MCF 10A (cell line): ENCODE measurements around the gene FTL. TPM values are rescaled to one million over a fixed set of nuclear protein-coding genes. Genes with fewer than 3 reads are reported as not detected.

Source experiments
- BruUV-seq: library from RNA; stranded (reverse); fragments of 400-500 nt; replicated peaks from 2 replicates; lab custom pipeline; 2021; lab: Mats Ljungman, UMichigan
- CTCF ChIA-PET: fragments of 300-600 bp; sonication (Branson Sonifier 250); formaldehyde crosslinking; extraction: SDS; loops from one replicate; lab custom pipeline; 2021; ENCODE audit warnings: antibody characterized with exemption, inconsistent platforms; lab: Yijun Ruan, JAX
- POLR2A ChIA-PET: fragments of 300-600, 350-650 bp; sonication (Branson Sonifier 250); formaldehyde crosslinking; extraction: SDS; loops from one replicate; lab custom pipeline; 2020; ENCODE audit warnings: antibody characterized with exemption, inconsistent platforms; lab: Yijun Ruan, JAX
- DNase-seq: peaks from one replicate; pipeline ENCODE4 v3.0.0-alpha.2; 2018; ENCODE audit not compliant: unreplicated experiment
- H3K27ac Mint-ChIP-seq: one replicate; pipeline ENCODE4 v1.8.0; 2022; ENCODE audit warnings: mild to moderate bottlenecking, low read depth, mixed read lengths; ENCODE audit not compliant: unreplicated experiment
- H3K27me3 Mint-ChIP-seq: one replicate; pipeline ENCODE4 v1.8.0; 2022; ENCODE audit warnings: mixed read lengths; ENCODE audit not compliant: insufficient read depth, unreplicated experiment
- H3K36me3 Mint-ChIP-seq: one replicate; pipeline ENCODE4 v1.8.0; 2022; ENCODE audit warnings: mild to moderate bottlenecking, moderate library complexity, mixed read lengths; ENCODE audit not compliant: insufficient read depth, unreplicated experiment
- H3K4me1 Mint-ChIP-seq: one replicate; pipeline ENCODE4 v1.8.0; 2022; ENCODE audit warnings: mixed read lengths; ENCODE audit not compliant: insufficient read depth, unreplicated experiment
- H3K4me3 Mint-ChIP-seq: one replicate; pipeline ENCODE4 v1.8.0; 2022; ENCODE audit warnings: mild to moderate bottlenecking, moderate library complexity, mixed read lengths; ENCODE audit not compliant: unreplicated experiment
- H3K9me3 Mint-ChIP-seq: one replicate; pipeline ENCODE4 v1.8.0; 2022; ENCODE audit warnings: mixed read lengths; ENCODE audit not compliant: unreplicated experiment
- intact Hi-C: fragments of 100-400 bp; cut with micrococcal nuclease; formaldehyde crosslinking; loops from 2 replicates; pipeline ENCODE4 v1.14.1; 2022
- total RNA-seq: library from RNA; stranded (reverse); gene quantifications from 2 replicates; pipeline ENCODE4 v1.2.3, GENCODE V29; 2022
- TF ChIP-seq, protein P1 (sequence below): fragments of 200-600 bp; IDR thresholded peaks from one replicate; pipeline ENCODE4 v1.8.0; 2022; ENCODE audit warnings: antibody characterized with exemption, mild to moderate bottlenecking; ENCODE audit not compliant: unreplicated experiment

The FTL gene
- total RNA-seq, 1 experiment from 2014 or later = 275 TPM

DNA sequence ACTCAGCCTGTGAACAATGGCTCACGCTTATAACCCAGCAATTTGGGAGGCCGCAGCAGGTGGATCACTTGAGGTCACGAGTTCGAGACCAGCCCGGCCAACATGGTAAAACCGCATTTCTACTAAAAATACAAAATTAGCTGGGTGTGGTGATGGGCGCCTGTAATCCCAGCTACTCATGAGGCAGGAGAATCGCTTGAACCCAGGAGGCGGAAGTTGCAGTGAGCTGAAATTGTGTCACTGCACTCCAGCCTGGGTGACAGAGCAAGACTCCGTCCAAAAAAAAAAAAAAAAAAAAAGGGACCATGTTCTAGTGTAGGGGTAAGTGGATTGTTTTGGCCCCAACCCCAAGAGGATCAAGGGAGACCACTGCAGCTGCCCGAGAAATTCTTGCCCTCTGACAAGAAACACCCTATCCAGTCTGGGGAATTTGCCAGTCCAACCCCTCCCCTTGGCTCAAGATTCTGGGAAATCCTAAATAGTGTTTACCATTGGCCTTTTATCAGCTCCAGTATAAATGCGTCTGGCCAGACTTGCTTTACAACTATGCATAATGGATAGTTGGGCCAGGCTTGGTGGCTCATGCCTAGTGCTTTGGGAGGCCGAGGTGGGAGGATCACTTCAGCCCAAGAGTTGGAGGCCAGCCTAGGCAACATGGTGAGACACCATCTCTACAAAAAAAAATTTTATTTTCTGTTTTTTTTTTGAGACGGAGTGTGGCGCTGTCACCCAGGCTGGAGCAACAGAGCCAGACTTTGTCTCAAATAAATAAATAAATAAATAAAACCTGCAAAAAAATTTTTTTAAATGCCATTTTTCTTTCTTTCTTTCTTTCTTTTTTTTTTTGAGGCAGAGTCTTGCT is 36.7 kb upstream of the FTL start:
- CTCF ChIA-PET = interaction anchor here (0.6 to 0.7 kb wide), 2 partner anchors 8 to 26 kb away, joined by 3 read pairs; no protein-coding TSS in a partner anchor
- Mint-ChIP-seq H3K9me3 (no peaks in the 10 kb centered on the region), H3K4me3 (no peak overlapping the region), H3K27ac (no peak overlapping the region), H3K27me3 (no peaks in the 10 kb centered on the region), H3K36me3 (no peaks in the 10 kb centered on the region), H3K4me1 (peaks cover under 1% of the 10 kb centered on the region)
- no TSS peak for BruUV-seq
- TF ChIP-seq, protein P1, sequence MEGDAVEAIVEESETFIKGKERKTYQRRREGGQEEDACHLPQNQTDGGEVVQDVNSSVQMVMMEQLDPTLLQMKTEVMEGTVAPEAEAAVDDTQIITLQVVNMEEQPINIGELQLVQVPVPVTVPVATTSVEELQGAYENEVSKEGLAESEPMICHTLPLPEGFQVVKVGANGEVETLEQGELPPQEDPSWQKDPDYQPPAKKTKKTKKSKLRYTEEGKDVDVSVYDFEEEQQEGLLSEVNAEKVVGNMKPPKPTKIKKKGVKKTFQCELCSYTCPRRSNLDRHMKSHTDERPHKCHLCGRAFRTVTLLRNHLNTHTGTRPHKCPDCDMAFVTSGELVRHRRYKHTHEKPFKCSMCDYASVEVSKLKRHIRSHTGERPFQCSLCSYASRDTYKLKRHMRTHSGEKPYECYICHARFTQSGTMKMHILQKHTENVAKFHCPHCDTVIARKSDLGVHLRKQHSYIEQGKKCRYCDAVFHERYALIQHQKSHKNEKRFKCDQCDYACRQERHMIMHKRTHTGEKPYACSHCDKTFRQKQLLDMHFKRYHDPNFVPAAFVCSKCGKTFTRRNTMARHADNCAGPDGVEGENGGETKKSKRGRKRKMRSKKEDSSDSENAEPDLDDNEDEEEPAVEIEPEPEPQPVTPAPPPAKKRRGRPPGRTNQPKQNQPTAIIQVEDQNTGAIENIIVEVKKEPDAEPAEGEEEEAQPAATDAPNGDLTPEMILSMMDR = no peak
- DNase-seq = peak; percentile 14
- intact Hi-C loops = no loop called here
- POLR2A ChIA-PET = interaction anchor here (0.9 to 1.1 kb wide), 2 partner anchors 56 to 114 kb away, joined by 3 to 9 read pairs; partner anchors contain the start of gene PPP1R15A

DNA sequence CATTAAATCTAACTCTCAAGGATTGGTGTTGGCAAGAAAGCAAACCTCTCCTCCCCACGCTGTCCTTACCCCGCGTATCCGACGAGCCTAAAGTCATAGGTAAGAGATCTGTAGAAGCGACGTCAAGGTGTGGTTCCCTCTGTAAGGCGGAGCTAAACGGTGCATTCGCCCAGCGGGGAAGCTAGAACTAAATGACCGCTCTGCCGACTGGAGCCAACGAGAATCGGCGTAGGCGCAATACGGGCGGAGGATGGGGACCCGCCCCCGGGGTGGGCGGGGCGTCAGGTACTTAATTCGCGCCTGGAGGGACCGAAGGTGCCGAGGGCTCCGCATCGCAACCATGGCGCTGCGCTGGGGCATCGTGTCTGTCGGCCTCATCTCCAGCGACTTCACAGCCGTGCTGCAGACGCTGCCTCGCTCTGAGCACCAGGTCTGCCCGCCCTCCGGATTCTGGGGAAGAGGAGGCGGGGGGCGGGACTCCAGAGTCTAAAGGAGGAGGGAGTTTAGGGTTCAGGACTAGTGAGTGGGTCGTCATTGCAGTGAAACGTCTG is 31.7 kb upstream of the FTL start, which contains the start of gene DHDH:
DHDH (plus strand) TSS at position 318 of the 551 bp plus-strand sequence; CDS start at position 341, 23 bp downstream.
- H3K27me3 Mint-ChIP-seq = no peaks in the 10 kb centered on the region

DNA sequence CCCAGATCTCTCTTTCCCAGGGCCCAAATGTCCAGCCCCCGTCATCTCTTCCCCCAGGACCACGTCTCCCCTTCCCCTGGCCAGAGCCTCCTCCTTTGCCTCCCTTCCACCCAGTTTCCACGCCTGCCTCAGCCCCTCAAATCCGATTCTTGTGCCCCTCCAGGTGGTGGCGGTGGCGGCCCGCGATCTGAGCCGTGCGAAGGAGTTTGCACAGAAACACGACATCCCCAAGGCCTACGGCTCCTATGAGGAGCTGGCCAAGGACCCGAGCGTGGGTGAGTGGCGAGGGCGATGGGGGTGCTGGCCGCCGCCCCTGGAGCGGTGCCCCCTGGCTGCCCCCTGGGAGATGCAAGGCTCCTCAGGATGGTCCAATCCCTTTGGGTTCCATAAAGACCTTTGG is 30.3 kb upstream of the FTL start:
- Mint-ChIP-seq H3K27ac (no peak overlapping the region), H3K4me3 (no peak overlapping the region), H3K27me3 (no peaks in the 10 kb centered on the region), H3K9me3 (no peaks in the 10 kb centered on the region), H3K4me1 (peaks cover 5% of the 10 kb centered on the region), H3K36me3 (no peaks in the 10 kb centered on the region)
- intact Hi-C loops = no loop called here
- CTCF ChIA-PET = no interaction called here
- DNase-seq = no peak
- no TSS peak for BruUV-seq
- TF ChIP-seq, protein P1 = no peak
- POLR2A ChIA-PET = no interaction called here

More for the DNA sequence above, 31.7 kb upstream of the FTL start, which contains the start of gene DHDH:
- intact Hi-C loops = no loop called here
- CTCF ChIA-PET = interaction anchor here (0.8 to 1.8 kb wide), 3 partner anchors 14 to 146 kb away, joined by 4 to 10 read pairs (median 5); no protein-coding TSS in a partner anchor
- TF ChIP-seq, protein P1 = no peak
- BruUV-seq = no TSS peak
- POLR2A ChIA-PET = interaction anchor here (0.7 to 1.9 kb wide), 7 partner anchors 14 to 315 kb away, joined by 3 to 11 read pairs (median 5); partner anchors contain the start of genes FTL, GYS1, NUCB1 and PPP1R15A
- Mint-ChIP-seq H3K4me3 (peak within 1 kb of the TSS; percentile 75), H3K27ac (no peak within 1 kb of the TSS), H3K36me3 (no peaks in the 10 kb centered on the region), H3K4me1 (peaks cover 5% of the 10 kb centered on the region), H3K9me3 (no peaks in the 10 kb centered on the region)
- peak; percentile 90 for DNase-seq

GRCh38 chr19:48935864-48936263 is 29.2 kb upstream of the FTL start:
- H3K27me3 Mint-ChIP-seq = no peaks in the 10 kb centered on the region
- intact Hi-C loops = no loop called here
- H3K36me3 Mint-ChIP-seq = no peaks in the 10 kb centered on the region
- no TSS peak for BruUV-seq
- H3K4me3 Mint-ChIP-seq = no peak overlapping the region
- H3K27ac Mint-ChIP-seq = no peak overlapping the region
- DNase-seq = no peak
- TF ChIP-seq, protein P1 = no peak
- ChIA-PET CTCF (interaction anchor here (0.7 kb wide), 1 partner anchor 8 kb away, joined by 3 read pairs; no protein-coding TSS in a partner anchor), POLR2A (interaction anchor here (0.7 kb wide), 1 partner anchor 10 kb away, joined by 3 read pairs; no protein-coding TSS in a partner anchor)
- no peaks in the 10 kb centered on the region for H3K9me3 Mint-ChIP-seq
- H3K4me1 Mint-ChIP-seq = peaks cover 5% of the 10 kb centered on the region
